ENCODE measurements around the gene CERS6. TPM values are rescaled to one million over a fixed set of nuclear protein-coding genes. Genes with fewer than 3 reads are reported as not detected.

Gene CERS6
- total RNA-seq, 1 donor from 2014 or later, result 17.7 TPM

GRCh38 chr2:168571061-168571460, 115.0 kb downstream of the CERS6 start:
- Histone ChIP-seq H3K27me3 (ENCODE audit: control insufficient read depth, insufficient read depth, low read length) (no peaks in the 10 kb centered on the region), H3K4me3 (ENCODE audit: low read depth, low read length) (no peak overlapping the region), H3K36me3 (ENCODE audit: control insufficient read depth, insufficient read depth, low read length) (no peaks in the 10 kb centered on the region)
- TF ChIP-seq CTCF (IDR thresholded peaks at IDR 0.05; ENCODE audit: insufficient read depth, low read length, poor library complexity, severe bottlenecking), result no peak
- DNase-seq (ENCODE audit: low read depth), result no peak

GRCh38 chr2:168573128-168573903, 117.2 kb downstream of the CERS6 start:
- no peaks in the 10 kb centered on the region for H3K27me3 ChIP-seq (ENCODE audit: control insufficient read depth, insufficient read depth, low read length)
- no peak for TF ChIP-seq CTCF (IDR thresholded peaks at IDR 0.05; ENCODE audit: insufficient read depth, low read length, poor library complexity, severe bottlenecking)
- DNase-seq (ENCODE audit: low read depth), result no peak
- H3K36me3 ChIP-seq (ENCODE audit: control insufficient read depth, insufficient read depth, low read length), result no peaks in the 10 kb centered on the region
- H3K4me3 ChIP-seq (ENCODE audit: low read depth, low read length), result no peak overlapping the region

- H3K4me3 ChIP-seq (ENCODE audit: low read depth, low read length), result no peak overlapping the region
- H3K36me3 ChIP-seq (ENCODE audit: control insufficient read depth, insufficient read depth, low read length), result no peaks in the 10 kb centered on the region
- DNase-seq (ENCODE audit: low read depth), result no peak
- TF ChIP-seq CTCF (IDR thresholded peaks at IDR 0.05; ENCODE audit: insufficient read depth, low read length, poor library complexity, severe bottlenecking), result no peak
- no peaks in the 10 kb centered on the region for H3K27me3 ChIP-seq (ENCODE audit: control insufficient read depth, insufficient read depth, low read length)
These were observed 119.0 kb downstream of the CERS6 start for GRCh38 chr2:168574856-168575630.

- no peak for DNase-seq (ENCODE audit: low read depth)
- no peak overlapping the region for H3K4me3 ChIP-seq (ENCODE audit: low read depth, low read length)
- no peaks in the 10 kb centered on the region for H3K36me3 ChIP-seq (ENCODE audit: control insufficient read depth, insufficient read depth, low read length)
- H3K27me3 ChIP-seq (ENCODE audit: control insufficient read depth, insufficient read depth, low read length), result no peaks in the 10 kb centered on the region
- no peak for TF ChIP-seq CTCF (IDR thresholded peaks at IDR 0.05; ENCODE audit: insufficient read depth, low read length, poor library complexity, severe bottlenecking)
These were observed 121.8 kb downstream of the CERS6 start for GRCh38 chr2:168577885-168578284.

GRCh38 chr2:168583064-168583709, 127.1 kb downstream of the CERS6 start:
- no peaks in the 10 kb centered on the region for H3K36me3 ChIP-seq (ENCODE audit: control insufficient read depth, insufficient read depth, low read length)
- no peak for DNase-seq (ENCODE audit: low read depth)
- no peak for TF ChIP-seq CTCF (IDR thresholded peaks at IDR 0.05; ENCODE audit: insufficient read depth, low read length, poor library complexity, severe bottlenecking)
- no peaks in the 10 kb centered on the region for H3K27me3 ChIP-seq (ENCODE audit: control insufficient read depth, insufficient read depth, low read length)
- no peak overlapping the region for H3K4me3 ChIP-seq (ENCODE audit: low read depth, low read length)
